Natural killer cell (primary cell): Measurements from ENCODE around the gene CDKN1C. TPM values are rescaled to one million over a fixed set of nuclear protein-coding genes. Genes with fewer than 3 reads are reported as not detected.

ENCODE experiments used
- ATAC-seq, 3 donors: fragments of 150-1000 bp in 2 of 3; fragments of 200-7000 bp in 1 of 3; cut with Tn5 transposase; 1 replicate in 1 of 3; 2 replicates in 2 of 3; pipeline ENCODE4 v1.10.0; 2021; ENCODE audit warnings: mild to moderate bottlenecking in 2 of 3, moderate library complexity in 2 of 3
- DNase-seq, 2 donors: peaks; one replicate each; pipeline versions ENCODE4 v3.0.0 to v3.0.0-alpha.2; 2013 to 2021; ENCODE audit warnings: mixed read lengths in 1 of 2
- H3K27ac ChIP-seq: one replicate; pipeline ENCODE4 v1.5.1; 2013; ENCODE audit warnings: mild to moderate bottlenecking, low read length
- H3K27me3 ChIP-seq: one replicate; pipeline ENCODE4 v1.6.1; 2013; ENCODE audit warnings: low read length; ENCODE audit not compliant: control insufficient read depth, insufficient read depth
- H3K36me3 ChIP-seq: one replicate; pipeline ENCODE4 v1.6.1; 2013; ENCODE audit warnings: low read length; ENCODE audit not compliant: control insufficient read depth, insufficient read depth
- H3K4me1 ChIP-seq: one replicate; pipeline ENCODE4 v1.6.1; 2013; ENCODE audit warnings: low read length; ENCODE audit not compliant: control insufficient read depth, insufficient read depth
- H3K4me3 ChIP-seq: one replicate; pipeline ENCODE4 v1.5.1; 2013; ENCODE audit warnings: low read length
- H3K9me3 ChIP-seq: one replicate; pipeline ENCODE4 v1.6.1; 2013; ENCODE audit warnings: low read length; ENCODE audit not compliant: control insufficient read depth, insufficient read depth
- H3K27ac Mint-ChIP-seq, 2 donors: one replicate each; pipeline ENCODE4 v1.8.0; 2022; ENCODE audit warnings: mild to moderate bottlenecking in 2 of 2, mixed read lengths in 2 of 2, moderate library complexity in 1 of 2
- H3K27me3 Mint-ChIP-seq, 2 donors: one replicate each; pipeline ENCODE4 v1.8.0; 2022; ENCODE audit warnings: low read depth in 2 of 2, mixed read lengths in 2 of 2
- H3K36me3 Mint-ChIP-seq: one replicate; pipeline ENCODE4 v1.8.0; 2022; ENCODE audit warnings: mixed read lengths
- H3K4me1 Mint-ChIP-seq, 2 donors: one replicate each; pipeline ENCODE4 v1.8.0; 2022; ENCODE audit warnings: mixed read lengths in 2 of 2
- H3K4me3 Mint-ChIP-seq: one replicate; pipeline ENCODE4 v1.8.0; 2022; ENCODE audit warnings: mild to moderate bottlenecking, moderate library complexity, mixed read lengths
- H3K9me3 Mint-ChIP-seq, 2 donors: one replicate each; pipeline ENCODE4 v1.8.0; 2022; ENCODE audit warnings: mixed read lengths in 2 of 2
- WGBS: methylation state at CpG from one replicate; pipeline ENCODE4 v1.1.7; 2013; ENCODE audit warnings: missing lambda C conversion rate; ENCODE audit not compliant: insufficient coverage; 5-methylcytosine and 5-hydroxymethylcytosine counted together
- intact Hi-C: fragments of 100-400 bp; cut with micrococcal nuclease; formaldehyde crosslinking; loops from one replicate; pipeline ENCODE4 v1.14.2; 2022
- total RNA-seq, 4 donors: library from RNA; stranded (reverse); fragments of 120-200 nt in 1 of 4; gene quantifications; one replicate each; pipeline versions ENCODE4 v1.2.3 to v1.2.4, GENCODE V29; 2013 to 2022
- TF ChIP-seq, protein P1 (sequence below): fragments of 200-600 bp; IDR thresholded peaks from one replicate; pipeline ENCODE4 v1.8.0; 2022; ENCODE audit warnings: antibody characterized with exemption

The CDKN1C gene
- total RNA-seq, 3 donors from 2014 or later (not counting 1 experiment from before 2014, with no cell fraction given): 2.6 to 27.9 (median 6.3) TPM

DNA sequence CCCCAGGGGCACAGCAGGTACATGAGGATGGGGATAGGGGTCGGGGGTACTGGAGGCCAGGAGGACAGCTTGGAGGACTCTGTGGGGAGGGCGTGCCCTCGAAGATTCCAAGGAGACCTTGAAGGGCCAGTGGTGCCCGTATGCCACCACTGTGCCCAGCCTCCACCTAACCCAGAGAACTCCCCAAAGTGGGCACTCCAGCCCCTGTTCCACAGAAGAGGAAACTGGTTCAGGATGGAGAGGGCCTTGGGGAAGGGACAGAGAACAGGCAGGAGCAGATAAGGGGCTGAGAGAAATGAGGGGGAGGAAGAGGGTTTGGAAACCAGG lies 45.8 kb upstream of the CDKN1C start:
- no peak overlapping the region for H3K27ac ChIP-seq
- peak overlapping the region in 1 of 2 donors; percentile 82 for H3K27ac Mint-ChIP-seq
- no peaks in the 10 kb centered on the region for H3K9me3 Mint-ChIP-seq
- no peaks in the 10 kb centered on the region for H3K9me3 ChIP-seq
- peaks cover 10 to 22% of the 10 kb centered on the region in 2 donors for H3K27me3 Mint-ChIP-seq
- no peak overlapping the region for H3K4me3 Mint-ChIP-seq
- TF ChIP-seq, protein P1, sequence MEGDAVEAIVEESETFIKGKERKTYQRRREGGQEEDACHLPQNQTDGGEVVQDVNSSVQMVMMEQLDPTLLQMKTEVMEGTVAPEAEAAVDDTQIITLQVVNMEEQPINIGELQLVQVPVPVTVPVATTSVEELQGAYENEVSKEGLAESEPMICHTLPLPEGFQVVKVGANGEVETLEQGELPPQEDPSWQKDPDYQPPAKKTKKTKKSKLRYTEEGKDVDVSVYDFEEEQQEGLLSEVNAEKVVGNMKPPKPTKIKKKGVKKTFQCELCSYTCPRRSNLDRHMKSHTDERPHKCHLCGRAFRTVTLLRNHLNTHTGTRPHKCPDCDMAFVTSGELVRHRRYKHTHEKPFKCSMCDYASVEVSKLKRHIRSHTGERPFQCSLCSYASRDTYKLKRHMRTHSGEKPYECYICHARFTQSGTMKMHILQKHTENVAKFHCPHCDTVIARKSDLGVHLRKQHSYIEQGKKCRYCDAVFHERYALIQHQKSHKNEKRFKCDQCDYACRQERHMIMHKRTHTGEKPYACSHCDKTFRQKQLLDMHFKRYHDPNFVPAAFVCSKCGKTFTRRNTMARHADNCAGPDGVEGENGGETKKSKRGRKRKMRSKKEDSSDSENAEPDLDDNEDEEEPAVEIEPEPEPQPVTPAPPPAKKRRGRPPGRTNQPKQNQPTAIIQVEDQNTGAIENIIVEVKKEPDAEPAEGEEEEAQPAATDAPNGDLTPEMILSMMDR: no peak
- 75% methylated on average over 1 of the region's 4 CpGs for WGBS
- H3K4me3 ChIP-seq: no peak overlapping the region
- no peaks in the 10 kb centered on the region for H3K36me3 ChIP-seq
- intact Hi-C loops: loop anchor here (2.0 to 5.0 kb wide), 3 partner anchors 34 to 399 kb away; partner anchors contain the start of gene NAP1L4
- peaks cover 31% of the 10 kb centered on the region for H3K27me3 ChIP-seq
- ATAC-seq: no peak
- H3K36me3 Mint-ChIP-seq: no peaks in the 10 kb centered on the region
- H3K4me1 Mint-ChIP-seq: peaks cover 17 to 39% of the 10 kb centered on the region in 2 donors
- H3K4me1 ChIP-seq: peaks cover 50% of the 10 kb centered on the region
- no peak for DNase-seq

DNA sequence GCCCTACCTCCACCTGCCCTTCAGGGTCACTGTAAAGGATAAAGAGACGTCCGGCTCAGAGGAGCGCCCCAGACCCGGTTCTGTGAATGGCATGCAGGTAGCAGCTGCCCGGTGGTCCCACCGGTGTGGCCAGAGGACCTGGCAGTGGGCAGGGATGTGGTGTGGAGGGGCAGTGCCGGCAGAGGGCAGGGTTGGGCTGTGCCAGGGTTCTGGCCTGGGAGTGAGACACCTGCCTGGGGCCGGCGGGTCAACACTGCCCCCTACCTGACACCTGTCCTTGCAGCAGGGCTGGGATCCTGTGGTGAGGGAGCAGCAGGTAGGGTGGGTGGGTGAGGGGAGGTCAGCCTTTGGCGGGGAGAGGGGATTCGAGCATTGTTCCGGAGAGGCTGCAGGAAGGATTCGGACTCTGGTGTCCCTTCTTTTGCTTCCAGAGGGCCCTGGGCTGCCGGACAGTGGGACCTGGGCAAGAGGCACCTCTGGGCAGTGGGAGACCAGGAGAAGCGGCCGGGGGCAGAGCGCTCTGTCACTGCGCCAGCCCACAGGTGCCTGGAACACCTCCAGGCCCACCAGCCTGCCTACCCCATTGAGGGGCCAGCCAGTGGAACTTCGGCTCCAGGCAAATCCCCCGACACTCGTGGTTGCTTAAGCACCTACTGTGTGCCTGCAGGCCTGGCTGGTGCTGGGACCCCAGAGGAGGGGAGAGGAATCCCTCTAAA lies 45.3 kb upstream of the CDKN1C start:
- peak in 1 of 2 donors; percentile 60 for DNase-seq
- intact Hi-C loops: loop anchor here (2.0 to 5.0 kb wide), 3 partner anchors 34 to 398 kb away; partner anchors contain the start of gene NAP1L4

DNA sequence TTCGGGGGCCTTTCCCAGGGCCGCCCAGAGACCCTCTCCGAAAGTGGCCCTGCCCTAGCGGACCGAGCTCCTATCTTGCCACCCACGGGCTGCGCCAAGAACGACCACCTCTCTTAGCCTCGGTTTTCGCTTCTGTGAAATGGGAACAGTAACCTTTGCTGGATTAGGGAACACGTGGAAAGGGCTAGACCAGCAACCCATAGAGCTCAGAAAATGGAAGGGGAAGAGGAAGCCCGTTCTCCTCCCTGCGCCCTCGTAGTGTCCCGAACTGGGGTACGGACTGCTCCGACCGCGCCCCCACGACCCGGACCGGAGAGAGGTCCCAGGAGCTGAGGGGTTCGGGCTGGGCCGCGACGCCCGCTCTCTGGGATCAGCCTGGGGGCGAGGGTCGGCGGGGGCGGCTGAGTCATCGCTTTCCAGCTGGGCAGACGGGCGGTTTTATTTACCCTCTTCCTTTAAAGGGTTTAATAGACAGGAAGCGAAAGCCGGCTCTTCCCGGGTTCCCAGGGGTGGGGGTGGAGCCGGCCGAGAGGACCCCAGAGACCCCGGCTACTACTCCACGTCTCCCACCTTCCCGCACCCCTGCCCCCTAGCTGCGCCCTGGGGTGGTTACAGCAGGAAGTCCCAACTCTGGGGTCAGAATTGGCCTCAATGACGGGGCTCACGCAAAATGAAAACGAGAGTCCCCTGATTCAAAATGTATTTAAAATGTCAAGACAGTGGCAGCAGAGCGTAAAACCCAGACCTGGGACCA lies 44.6 kb upstream of the CDKN1C start:
- H3K9me3 Mint-ChIP-seq: no peaks in the 10 kb centered on the region
- WGBS: 7% methylated on average over 47 of the region's 47 CpGs
- DNase-seq (peak in 1 of 2 donors; percentile 62), ATAC-seq (peak in 2 of 3 donors; percentile 12 to 17)
- Histone ChIP-seq H3K4me3 (peak overlapping the region; percentile 19), H3K27ac (no peak overlapping the region), H3K27me3 (peaks cover 31% of the 10 kb centered on the region), H3K36me3 (no peaks in the 10 kb centered on the region), H3K4me1 (peaks cover 50% of the 10 kb centered on the region), H3K9me3 (no peaks in the 10 kb centered on the region)
- peak overlapping the region; percentile 78 for H3K4me3 Mint-ChIP-seq
- H3K27ac Mint-ChIP-seq: peak overlapping the region; percentile 69 to 92
- peaks cover 10 to 22% of the 10 kb centered on the region in 2 donors for H3K27me3 Mint-ChIP-seq
- H3K36me3 Mint-ChIP-seq: no peaks in the 10 kb centered on the region
- peaks cover 17 to 39% of the 10 kb centered on the region in 2 donors for H3K4me1 Mint-ChIP-seq
- intact Hi-C loops: loop anchor here (2.0 to 5.0 kb wide), 3 partner anchors 33 to 397 kb away; partner anchors contain the start of gene NAP1L4
- TF ChIP-seq, protein P1: peak; percentile 57

More for the DNA sequence above, 45.3 kb upstream of the CDKN1C start:
- no peak for ATAC-seq
- TF ChIP-seq, protein P1: peak; percentile 30
- Histone ChIP-seq H3K4me1 (peaks cover 50% of the 10 kb centered on the region), H3K27me3 (peaks cover 31% of the 10 kb centered on the region), H3K4me3 (peak overlapping the region; percentile 19), H3K36me3 (no peaks in the 10 kb centered on the region), H3K9me3 (no peaks in the 10 kb centered on the region), H3K27ac (no peak overlapping the region)
- Mint-ChIP-seq H3K4me1 (peaks cover 17 to 39% of the 10 kb centered on the region in 2 donors), H3K36me3 (no peaks in the 10 kb centered on the region), H3K27ac (peak overlapping the region; percentile 69 to 92), H3K4me3 (peak overlapping the region; percentile 78), H3K9me3 (no peaks in the 10 kb centered on the region), H3K27me3 (peaks cover 10 to 22% of the 10 kb centered on the region in 2 donors)
- 52% methylated on average over 21 of the region's 21 CpGs for WGBS
